ENCODE measurements around the gene TNXB. TPM values are rescaled to one million over a fixed set of nuclear protein-coding genes. Genes with fewer than 3 reads are reported as not detected.

TNXB gene
- polyA plus RNA-seq, 2 of the 4 experiments (the other 2 are of a cell fraction), result 0.80 to 1.7 TPM

DNA sequence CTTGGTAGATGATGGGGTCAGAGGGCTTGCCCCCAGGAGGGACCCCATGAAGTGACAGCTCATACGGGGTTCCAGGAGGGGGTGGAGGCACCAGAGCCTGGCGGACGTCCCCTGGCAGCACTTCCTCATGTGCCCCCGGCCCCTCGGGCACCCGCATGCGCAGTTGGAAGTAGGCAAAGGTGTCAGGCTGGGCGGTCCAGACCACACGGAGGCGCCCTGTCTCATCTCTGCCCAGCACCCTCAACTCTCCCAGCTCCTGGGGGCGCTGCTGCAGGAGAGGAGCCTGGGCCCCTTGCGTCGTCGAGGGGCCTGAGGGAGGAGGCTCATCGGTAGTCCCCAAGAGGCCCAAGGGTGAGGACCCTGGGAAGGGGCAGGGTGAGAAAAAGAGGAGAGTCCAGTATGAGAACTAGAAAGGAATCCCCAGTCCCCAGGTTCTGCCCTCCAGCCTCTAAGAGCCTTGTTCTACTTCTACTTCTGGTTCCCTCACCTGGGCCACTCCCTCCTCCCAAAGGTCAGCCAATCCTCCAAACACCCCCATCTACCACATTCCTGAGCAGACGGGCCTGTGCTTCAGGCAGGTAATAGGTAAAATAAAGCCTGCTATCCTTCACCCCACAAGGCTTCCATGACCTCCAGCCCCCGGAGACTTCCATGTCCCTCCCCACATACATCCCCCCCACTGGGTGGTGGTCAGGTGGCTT, 23.2 kb downstream of the TNXB start:
- Histone ChIP-seq H3K4me3 (no peak overlapping the region), H3K9me3 (no peaks in the 10 kb centered on the region), H3K4me2 (no peak overlapping the region), H3K4me1 (peaks cover 7% of the 10 kb centered on the region; the same call in 1 of the 3 replicates), H3K27ac (no peak overlapping the region)
- 82% methylated on average over 11 of the region's 17 CpGs for WGBS (ENCODE audit: missing lambda C conversion rate)
- FAIRE-seq (no peak), DNase-seq (ENCODE audit: low read depth in 1 of 2, low spot score in 1 of 2) (no peak), ATAC-seq (no peak)
- CTCF ChIA-PET, result interaction anchor here (0.9 to 1.6 kb wide), 3 partner anchors 9 to 38 kb away, joined by 3 to 5 read pairs (median 3); no protein-coding TSS in a partner anchor
- TF ChIP-seq, protein P1, sequence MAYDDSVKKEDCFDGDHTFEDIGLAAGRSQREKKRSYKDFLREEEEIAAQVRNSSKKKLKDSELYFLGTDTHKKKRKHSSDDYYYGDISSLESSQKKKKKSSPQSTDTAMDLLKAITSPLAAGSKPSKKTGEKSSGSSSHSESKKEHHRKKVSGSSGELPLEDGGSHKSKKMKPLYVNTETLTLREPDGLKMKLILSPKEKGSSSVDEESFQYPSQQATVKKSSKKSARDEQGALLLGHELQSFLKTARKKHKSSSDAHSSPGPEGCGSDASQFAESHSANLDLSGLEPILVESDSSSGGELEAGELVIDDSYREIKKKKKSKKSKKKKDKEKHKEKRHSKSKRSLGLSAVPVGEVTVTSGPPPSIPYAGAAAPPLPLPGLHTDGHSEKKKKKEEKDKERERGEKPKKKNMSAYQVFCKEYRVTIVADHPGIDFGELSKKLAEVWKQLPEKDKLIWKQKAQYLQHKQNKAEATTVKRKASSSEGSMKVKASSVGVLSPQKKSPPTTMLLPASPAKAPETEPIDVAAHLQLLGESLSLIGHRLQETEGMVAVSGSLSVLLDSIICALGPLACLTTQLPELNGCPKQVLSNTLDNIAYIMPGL (CRISPR knock-in tag; IDR thresholded peaks at IDR 0.05; ENCODE audit: borderline replicate concordance), result no peak
- TF ChIP-seq PHF8 (IDR thresholded peaks at IDR 0.05; ENCODE audit: borderline replicate concordance, low read depth), result no peak
- no peak for TF ChIP-seq ZFP36 (IDR thresholded peaks at IDR 0.05; ENCODE audit: borderline replicate concordance, partially characterized antibody)
- no peak for TF ChIP-seq NR3C1 (IDR thresholded peaks at IDR 0.05)
- TF ChIP-seq SMC3 (IDR thresholded peaks at IDR 0.05), result no peak
- TF ChIP-seq HDAC2 (IDR thresholded peaks at IDR 0.05), result no peak
- TF ChIP-seq, protein P2, sequence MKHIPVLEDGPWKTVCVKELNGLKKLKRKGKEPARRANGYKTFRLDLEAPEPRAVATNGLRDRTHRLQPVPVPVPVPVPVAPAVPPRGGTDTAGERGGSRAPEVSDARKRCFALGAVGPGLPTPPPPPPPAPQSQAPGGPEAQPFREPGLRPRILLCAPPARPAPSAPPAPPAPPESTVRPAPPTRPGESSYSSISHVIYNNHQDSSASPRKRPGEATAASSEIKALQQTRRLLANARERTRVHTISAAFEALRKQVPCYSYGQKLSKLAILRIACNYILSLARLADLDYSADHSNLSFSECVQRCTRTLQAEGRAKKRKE (CRISPR knock-in tag; IDR thresholded peaks at IDR 0.05; ENCODE audit: low read depth), result no peak
- POLR2A ChIA-PET, result no interaction called here

DNA sequence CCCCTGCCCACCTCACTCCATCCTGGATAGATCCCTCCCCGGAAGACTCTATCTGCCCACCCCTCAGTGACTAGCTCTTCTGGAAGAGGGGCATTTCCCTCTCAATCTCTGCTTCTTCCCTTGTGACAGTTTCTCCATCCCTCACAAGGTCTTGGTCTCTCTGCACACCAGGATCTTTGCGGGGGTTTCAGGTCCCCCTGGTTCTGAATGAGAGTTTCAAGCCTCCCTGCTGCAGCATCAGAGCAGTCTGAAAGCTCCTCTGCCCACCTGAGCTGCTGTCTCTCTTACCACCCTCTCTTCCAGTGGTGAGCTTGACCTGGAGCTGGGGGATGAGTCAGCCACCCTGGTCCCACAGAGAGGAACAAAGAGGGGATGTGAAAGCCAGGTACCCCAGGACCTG, 24.4 kb downstream of the TNXB start:
- DNase-seq (ENCODE audit: low read depth in 1 of 2, low spot score in 1 of 2) (no peak), ATAC-seq (no peak), FAIRE-seq (no peak)
- POLR2A ChIA-PET, result no interaction called here
- H3K4me3 ChIP-seq, result no peak overlapping the region
- WGBS (ENCODE audit: missing lambda C conversion rate), result 75% methylated on average over 1 of the region's 2 CpGs
- CTCF ChIA-PET, result interaction anchor here (0.9 to 1.3 kb wide), 4 partner anchors 15 to 95 kb away, joined by 3 read pairs; no protein-coding TSS in a partner anchor
- no peak overlapping the region for H3K4me2 ChIP-seq
- H3K4me1 ChIP-seq, result peaks cover 7% of the 10 kb centered on the region; the same call in 1 of the 3 replicates
- H3K9me3 ChIP-seq, result no peaks in the 10 kb centered on the region
- no peak for TF ChIP-seq NPAS2 (CRISPR knock-in tag; IDR thresholded peaks at IDR 0.05; ENCODE audit: borderline replicate concordance)
- no peak for TF ChIP-seq EP300 (IDR thresholded peaks at IDR 0.05)
- TF ChIP-seq KDM1A (IDR thresholded peaks at IDR 0.05; ENCODE audit: low read depth), result no peak
- no peak for TF ChIP-seq HEYL (CRISPR knock-in tag; IDR thresholded peaks at IDR 0.05)
- TF ChIP-seq CEBPB (IDR thresholded peaks at IDR 0.05), result no peak
- TF ChIP-seq, protein P3, sequence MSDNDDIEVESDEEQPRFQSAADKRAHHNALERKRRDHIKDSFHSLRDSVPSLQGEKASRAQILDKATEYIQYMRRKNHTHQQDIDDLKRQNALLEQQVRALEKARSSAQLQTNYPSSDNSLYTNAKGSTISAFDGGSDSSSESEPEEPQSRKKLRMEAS (IDR thresholded peaks at IDR 0.05), result no peak
- no peak for TF ChIP-seq ZFP36 (IDR thresholded peaks at IDR 0.05; ENCODE audit: borderline replicate concordance, partially characterized antibody)
- no peak for TF ChIP-seq POLR2AphosphoS2 (conservative IDR thresholded peaks at IDR 0.05; ENCODE audit: low read length)
- H3K27ac ChIP-seq, result no peak overlapping the region

DNA sequence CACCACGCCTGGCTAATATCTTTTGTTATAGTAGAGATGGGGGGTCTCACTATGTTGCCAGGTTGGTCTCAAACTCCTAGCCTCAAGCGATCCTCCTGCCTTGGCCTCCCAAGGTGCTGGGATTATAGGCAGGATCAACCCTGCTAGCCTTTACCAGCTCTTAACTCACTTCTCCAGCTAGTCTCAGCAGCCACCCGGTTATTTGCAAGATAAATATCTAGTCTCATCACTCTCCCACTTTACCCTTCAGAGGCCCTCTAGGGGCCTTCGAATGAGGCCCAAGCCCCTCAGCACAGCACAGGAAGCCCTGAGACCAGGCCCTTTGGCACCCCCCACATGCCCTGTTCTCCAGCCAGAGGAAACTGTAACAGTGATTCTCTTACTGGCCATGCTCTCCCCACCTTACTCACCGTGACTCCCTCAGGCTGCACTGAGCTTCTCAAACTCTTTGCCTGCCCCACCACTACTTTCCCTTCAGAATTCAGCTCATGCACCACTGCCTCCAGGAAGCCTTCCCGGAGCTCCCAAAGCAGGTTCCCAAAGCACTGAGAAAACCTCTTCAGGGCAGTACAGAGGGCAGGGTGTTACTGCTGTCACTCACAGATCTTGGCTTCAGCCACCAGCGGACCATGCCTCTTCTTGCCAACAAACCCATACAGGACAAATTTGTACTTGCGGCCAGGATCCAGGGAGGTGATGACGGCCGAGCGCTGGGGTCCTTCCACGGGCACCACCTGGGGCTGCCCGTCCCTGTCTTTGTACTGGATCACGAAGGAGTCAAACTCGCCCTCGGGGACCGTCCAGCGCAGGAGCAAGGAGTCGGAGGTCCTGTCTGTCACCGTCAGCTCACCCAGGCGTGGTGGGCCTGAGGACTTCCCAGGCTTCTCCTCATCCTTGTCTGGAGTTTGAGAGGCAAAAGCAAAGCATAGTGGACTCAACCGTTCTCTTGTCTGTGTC, 25.0 kb downstream of the TNXB start:
- Histone ChIP-seq H3K27ac (no peak overlapping the region), H3K4me1 (peaks cover 7% of the 10 kb centered on the region; the same call in 1 of the 3 replicates), H3K4me2 (no peak overlapping the region), H3K9me3 (no peaks in the 10 kb centered on the region), H3K4me3 (no peak overlapping the region)
- DNase-seq (ENCODE audit: low read depth in 1 of 2, low spot score in 1 of 2), result no peak
- POLR2A ChIA-PET, result no interaction called here
- no peak for FAIRE-seq
- 87% methylated on average over 20 of the region's 22 CpGs for WGBS (ENCODE audit: missing lambda C conversion rate)
- CTCF ChIA-PET, result interaction anchor here (1.0 to 1.3 kb wide), 3 partner anchors 15 to 95 kb away, joined by 3 read pairs; no protein-coding TSS in a partner anchor
- ATAC-seq, result no peak
- TF ChIP-seq CBX2 (IDR thresholded peaks at IDR 0.05; ENCODE audit: borderline replicate concordance, low read depth) (no peak), CEBPB (IDR thresholded peaks at IDR 0.05) (no peak), CHD4 (IDR thresholded peaks at IDR 0.05; ENCODE audit: borderline replicate concordance) (no peak), JUN (IDR thresholded peaks at IDR 0.05) (no peak), JUNB (IDR thresholded peaks at IDR 0.05) (no peak)
- TF ChIP-seq, protein P4, sequence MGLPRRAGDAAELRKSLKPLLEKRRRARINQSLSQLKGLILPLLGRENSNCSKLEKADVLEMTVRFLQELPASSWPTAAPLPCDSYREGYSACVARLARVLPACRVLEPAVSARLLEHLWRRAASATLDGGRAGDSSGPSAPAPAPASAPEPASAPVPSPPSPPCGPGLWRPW (IDR thresholded peaks at IDR 0.05), result no peak
- TF ChIP-seq, protein P5, sequence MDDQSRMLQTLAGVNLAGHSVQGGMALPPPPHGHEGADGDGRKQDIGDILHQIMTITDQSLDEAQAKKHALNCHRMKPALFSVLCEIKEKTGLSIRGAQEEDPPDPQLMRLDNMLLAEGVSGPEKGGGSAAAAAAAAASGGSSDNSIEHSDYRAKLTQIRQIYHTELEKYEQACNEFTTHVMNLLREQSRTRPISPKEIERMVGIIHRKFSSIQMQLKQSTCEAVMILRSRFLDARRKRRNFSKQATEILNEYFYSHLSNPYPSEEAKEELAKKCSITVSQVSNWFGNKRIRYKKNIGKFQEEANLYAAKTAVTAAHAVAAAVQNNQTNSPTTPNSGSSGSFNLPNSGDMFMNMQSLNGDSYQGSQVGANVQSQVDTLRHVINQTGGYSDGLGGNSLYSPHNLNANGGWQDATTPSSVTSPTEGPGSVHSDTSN (IDR thresholded peaks at IDR 0.05), result no peak
- TF ChIP-seq, protein P6, sequence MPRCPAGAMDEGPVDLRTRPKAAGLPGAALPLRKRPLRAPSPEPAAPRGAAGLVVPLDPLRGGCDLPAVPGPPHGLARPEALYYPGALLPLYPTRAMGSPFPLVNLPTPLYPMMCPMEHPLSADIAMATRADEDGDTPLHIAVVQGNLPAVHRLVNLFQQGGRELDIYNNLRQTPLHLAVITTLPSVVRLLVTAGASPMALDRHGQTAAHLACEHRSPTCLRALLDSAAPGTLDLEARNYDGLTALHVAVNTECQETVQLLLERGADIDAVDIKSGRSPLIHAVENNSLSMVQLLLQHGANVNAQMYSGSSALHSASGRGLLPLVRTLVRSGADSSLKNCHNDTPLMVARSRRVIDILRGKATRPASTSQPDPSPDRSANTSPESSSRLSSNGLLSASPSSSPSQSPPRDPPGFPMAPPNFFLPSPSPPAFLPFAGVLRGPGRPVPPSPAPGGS (IDR thresholded peaks at IDR 0.05), result no peak
- TF ChIP-seq, protein P1 (CRISPR knock-in tag; IDR thresholded peaks at IDR 0.05; ENCODE audit: borderline replicate concordance), result no peak
- TF ChIP-seq, protein P7, sequence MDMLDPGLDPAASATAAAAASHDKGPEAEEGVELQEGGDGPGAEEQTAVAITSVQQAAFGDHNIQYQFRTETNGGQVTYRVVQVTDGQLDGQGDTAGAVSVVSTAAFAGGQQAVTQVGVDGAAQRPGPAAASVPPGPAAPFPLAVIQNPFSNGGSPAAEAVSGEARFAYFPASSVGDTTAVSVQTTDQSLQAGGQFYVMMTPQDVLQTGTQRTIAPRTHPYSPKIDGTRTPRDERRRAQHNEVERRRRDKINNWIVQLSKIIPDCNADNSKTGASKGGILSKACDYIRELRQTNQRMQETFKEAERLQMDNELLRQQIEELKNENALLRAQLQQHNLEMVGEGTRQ (IDR thresholded peaks at IDR 0.05), result no peak
